HG02610 (cell line): Measurements from ENCODE around the gene LRP11.

Source experiments
- ATAC-seq: cut with Tn5 transposase; IDR thresholded peaks from one replicate; pipeline ENCODE4 v1.9.1; 2021; ENCODE audit warnings: mild to moderate bottlenecking, moderate library complexity; ENCODE audit not compliant: unreplicated experiment

Gene LRP11

DNA sequence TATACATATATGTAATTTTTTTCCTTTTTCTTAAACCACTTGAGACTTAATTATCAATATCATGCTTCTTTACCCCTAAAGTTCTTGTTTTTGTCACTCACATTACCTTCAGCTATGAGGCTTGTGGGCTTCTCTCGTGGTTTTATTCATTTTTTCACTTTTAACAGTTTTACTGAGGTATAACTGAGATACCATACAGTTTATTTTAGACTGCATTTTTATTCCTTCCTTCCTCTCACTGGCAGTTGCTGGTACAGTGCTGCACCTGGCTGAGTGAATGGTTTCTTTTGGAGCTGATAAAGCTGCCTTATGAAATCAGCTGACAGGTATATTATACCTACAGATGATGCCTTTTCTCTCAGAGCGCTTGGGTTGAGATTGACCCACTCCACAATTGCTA is 54.4 kb downstream of the LRP11 start:
- no peak for ATAC-seq

DNA sequence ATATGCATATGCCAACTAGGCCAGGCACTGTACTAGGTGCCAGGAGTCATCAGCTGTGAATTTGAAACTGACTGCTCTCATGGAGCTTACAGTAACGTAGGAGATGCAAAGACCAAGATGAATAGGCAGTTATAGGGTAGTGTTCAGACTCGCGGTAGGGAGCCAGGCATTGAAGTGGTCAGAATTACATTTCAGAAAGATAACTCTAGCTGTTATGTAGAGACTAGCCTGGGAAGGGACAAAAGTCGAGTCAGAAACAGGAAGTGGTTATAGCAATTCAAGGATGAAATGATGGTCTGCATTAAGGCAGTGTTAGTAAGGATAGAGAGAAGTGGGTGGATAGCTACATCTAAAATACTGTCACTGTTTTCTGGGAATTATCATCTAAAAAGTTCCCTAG is 58.0 kb downstream of the LRP11 start:
- ATAC-seq = no peak

DNA sequence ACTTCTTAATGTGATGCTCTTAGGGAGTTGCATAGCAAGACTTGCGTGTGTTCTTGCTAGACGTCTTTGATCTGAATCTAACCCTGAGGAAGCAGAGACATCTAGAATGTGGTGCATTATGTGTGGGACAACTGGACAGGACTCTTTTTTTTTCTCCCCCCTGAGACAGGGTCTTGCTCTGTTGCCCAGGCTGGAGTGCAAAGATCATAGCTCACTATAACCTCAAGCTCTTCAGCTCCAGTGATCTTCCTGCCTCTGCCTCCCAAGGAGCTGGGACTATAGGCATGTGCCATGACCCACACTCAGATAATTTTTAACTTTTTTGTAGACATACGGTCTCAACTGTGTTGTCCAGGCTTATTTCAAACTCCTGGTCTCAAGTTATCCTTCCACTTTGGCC is 80.6 kb downstream of the LRP11 start:
- ATAC-seq = no peak

DNA sequence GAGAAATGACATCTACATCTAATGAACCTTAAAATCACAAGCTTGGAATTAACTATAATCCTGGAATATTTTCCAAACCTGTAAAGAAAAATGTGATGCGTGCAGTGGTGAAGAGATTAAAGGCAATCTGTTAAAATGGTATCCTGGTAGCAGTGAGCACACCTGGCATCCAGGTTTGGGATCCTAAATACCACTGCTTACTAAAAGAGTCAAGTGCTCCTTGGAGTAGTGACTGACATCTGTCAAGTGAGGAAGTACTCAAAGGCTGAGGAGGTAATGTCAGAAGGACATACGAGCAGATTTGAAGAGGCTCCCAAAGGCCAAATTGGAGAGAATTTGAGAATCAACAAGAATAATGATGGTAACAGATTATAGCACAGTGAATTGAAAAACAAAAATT is 81.8 kb downstream of the LRP11 start:
- ATAC-seq = no peak

DNA sequence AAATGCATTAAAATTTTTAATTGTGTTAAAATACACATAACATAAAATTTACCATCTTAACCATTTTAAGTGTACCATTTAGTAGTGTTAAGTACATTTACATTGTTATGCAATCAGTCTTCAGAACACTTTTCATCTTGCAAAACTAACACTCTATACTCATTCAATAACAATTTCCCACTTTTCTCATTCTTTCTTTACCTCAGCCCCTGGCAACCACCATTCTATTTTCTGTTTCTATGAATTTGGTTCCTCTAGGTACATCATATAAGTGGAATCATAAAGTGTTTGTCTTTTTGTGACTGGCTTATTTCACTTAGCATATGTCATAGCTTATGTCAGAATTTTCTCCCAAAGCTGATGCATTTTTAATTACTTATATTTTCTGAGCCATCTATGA is 82.4 kb downstream of the LRP11 start:
- ATAC-seq = no peak

DNA sequence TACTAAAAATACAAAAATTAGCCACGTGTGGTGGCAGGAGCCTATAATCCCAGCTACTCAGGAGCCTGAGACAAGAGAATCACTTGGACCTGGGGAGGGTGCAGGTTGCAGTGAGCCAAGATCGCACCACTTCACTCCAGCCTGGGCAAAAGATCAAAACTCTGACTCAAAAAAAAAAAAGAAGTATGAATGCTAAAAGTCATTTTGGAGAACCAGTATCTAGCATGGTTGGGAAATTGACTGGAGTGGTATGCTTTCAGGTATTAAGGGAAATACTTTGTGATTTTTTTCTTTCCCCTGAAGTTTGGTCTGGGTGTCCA is 84.6 kb downstream of the LRP11 start:
- ATAC-seq = no peak

DNA sequence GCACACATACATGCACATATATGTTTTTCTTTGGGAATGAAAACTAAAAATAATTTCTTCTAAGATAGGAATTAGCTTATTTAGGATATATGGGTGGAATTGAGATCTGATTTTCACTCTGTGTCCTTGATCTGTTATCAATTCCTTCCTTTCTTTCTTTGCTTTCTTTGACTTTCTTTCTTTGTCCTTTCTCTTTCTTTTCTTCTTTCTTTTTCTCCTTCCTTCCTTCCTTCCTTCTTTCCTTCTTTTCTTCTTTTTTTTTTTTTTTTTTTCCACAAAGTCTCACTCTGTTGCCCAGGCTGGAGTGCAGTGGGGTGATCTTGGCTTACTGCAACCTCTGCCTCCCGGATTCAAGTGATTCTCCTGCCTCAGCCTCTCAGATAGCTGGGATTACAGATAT is 86.5 kb downstream of the LRP11 start:
- no peak for ATAC-seq

DNA sequence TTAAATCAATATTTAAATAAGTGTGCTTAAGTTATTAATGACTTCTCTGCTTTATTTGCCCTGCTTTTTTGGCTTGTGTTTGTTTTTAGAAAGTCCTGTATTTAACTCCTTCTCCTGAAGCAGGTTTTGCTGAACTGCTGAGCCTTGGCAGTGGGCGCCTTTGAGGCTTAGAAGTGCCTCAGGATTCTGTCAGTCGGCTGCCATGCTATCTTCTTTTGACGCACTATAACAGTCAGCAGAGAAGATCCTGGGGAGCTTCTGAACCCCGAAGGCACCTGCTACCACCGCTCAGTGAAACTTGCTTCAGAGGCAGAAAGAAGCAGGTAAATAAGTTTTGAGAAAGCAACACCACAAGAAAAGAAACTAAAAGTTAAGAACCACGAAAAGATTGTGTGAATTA is 92.2 kb downstream of the LRP11 start:
- ATAC-seq = no peak

DNA sequence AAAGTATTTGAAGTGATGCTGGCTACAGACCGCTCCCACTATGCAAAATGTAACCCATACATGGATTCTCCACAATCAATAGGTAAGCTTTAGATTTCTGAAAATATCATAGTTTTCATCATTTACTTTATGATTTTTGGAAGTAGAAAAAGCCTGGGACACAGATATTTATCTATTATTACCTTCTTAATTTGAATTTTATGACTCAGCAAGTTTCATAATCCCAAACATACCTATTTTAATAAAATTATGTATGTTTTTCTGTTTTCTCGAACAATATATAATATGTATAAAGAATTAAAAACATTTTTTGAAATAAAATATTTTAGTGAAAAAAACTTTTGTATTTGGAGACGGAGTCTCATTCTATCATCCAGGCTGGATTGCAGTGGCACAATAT is 93.0 kb downstream of the LRP11 start:
- no peak for ATAC-seq

DNA sequence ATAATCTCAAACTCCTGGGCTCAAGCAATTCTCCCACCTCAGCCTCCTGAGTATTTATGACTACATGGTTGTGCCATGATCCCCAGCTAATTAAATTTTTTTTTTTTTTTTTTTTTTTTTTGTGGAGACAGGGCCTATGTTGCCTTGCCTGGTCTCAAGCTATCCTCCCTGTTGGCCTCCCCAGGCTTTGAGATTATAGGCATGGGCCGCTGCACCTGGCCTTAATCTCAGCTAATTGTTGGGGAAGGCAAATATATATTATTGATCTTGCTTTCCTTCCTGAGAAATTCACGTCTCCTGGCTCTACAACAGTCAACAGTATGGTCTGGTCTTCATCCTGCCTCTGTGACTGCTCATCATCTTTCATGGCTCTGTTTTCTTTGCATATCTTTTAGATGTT is 94.5 kb downstream of the LRP11 start:
- ATAC-seq = no peak
